Effector CD8-positive, alpha-beta T cell (primary cell): ENCODE measurements around the gene ADAMTS3.

Source experiments
- DNase-seq: peaks from one replicate; lab custom pipeline; 2025; lab: John Stamatoyannopoulos, UW
- total RNA-seq, 4 experiments: gene quantifications; one replicate each; lab custom pipeline; 2026; lab: John Stamatoyannopoulos, UW

Gene ADAMTS3
- 0 to 0.36 (median 0.17) reads per million in 4 experiments for total RNA-seq

- DNase-seq: no peak
Measured at GRCh38 chr4:72568959-72569718, at the start of gene ADAMTS3. ADAMTS3 (minus strand) TSS chr4:72569221; CDS start chr4:72568762, 459 bp downstream.

GRCh38 chr4:72613959-72614358 lies 44.9 kb upstream of the ADAMTS3 start:
- no peak for DNase-seq

- DNase-seq: no peak
Measured at GRCh38 chr4:72606751-72607150, 37.7 kb upstream of the ADAMTS3 start.

GRCh38 chr4:72604324-72604723 lies 35.3 kb upstream of the ADAMTS3 start:
- DNase-seq: no peak

GRCh38 chr4:72602396-72603376 lies 33.7 kb upstream of the ADAMTS3 start:
- DNase-seq: no peak

- no peak for DNase-seq
Measured at GRCh38 chr4:72591547-72592454, 22.8 kb upstream of the ADAMTS3 start.

GRCh38 chr4:72587334-72587733 lies 18.3 kb upstream of the ADAMTS3 start:
- no peak for DNase-seq

GRCh38 chr4:72582853-72583252 lies 13.8 kb upstream of the ADAMTS3 start:
- no peak for DNase-seq

GRCh38 chr4:72577211-72577610 lies 8.2 kb upstream of the ADAMTS3 start:
- DNase-seq: no peak

- no peak for DNase-seq
Measured at GRCh38 chr4:72571337-72571736, 2.3 kb upstream of the ADAMTS3 start.

- no peak for DNase-seq
Measured at GRCh38 chr4:72569719-72570235, 756 bp upstream of the ADAMTS3 start.

- DNase-seq: no peak
Measured at GRCh38 chr4:72567821-72568675, 973 bp downstream of the ADAMTS3 start.

- DNase-seq: no peak
Measured at GRCh38 chr4:72567036-72567435, 2.0 kb downstream of the ADAMTS3 start.

- no peak for DNase-seq
Measured at GRCh38 chr4:72566464-72566972, 2.5 kb downstream of the ADAMTS3 start.

GRCh38 chr4:72564789-72565188 lies 4.2 kb downstream of the ADAMTS3 start:
- DNase-seq: no peak

- DNase-seq: no peak
Measured at GRCh38 chr4:72564184-72564583, 4.8 kb downstream of the ADAMTS3 start.

GRCh38 chr4:72558655-72559054 lies 10.4 kb downstream of the ADAMTS3 start:
- no peak for DNase-seq

- DNase-seq: no peak
Measured at GRCh38 chr4:72557021-72557420, 12.0 kb downstream of the ADAMTS3 start.

GRCh38 chr4:72555377-72555831 lies 13.6 kb downstream of the ADAMTS3 start:
- no peak for DNase-seq
